MCF 10A (cell line): ENCODE data around the gene LHFPL3. TPM values are rescaled to one million over a fixed set of nuclear protein-coding genes. Genes with fewer than 3 reads are reported as not detected.

ENCODE experiments used
- BruUV-seq: library from RNA; stranded (reverse); fragments of 400-500 nt; replicated peaks from 2 replicates; lab custom pipeline; 2021; lab: Mats Ljungman, UMichigan
- CTCF ChIA-PET: fragments of 300-600 bp; sonication (Branson Sonifier 250); formaldehyde crosslinking; extraction: SDS; loops from one replicate; lab custom pipeline; 2021; ENCODE audit warnings: antibody characterized with exemption, inconsistent platforms; lab: Yijun Ruan, JAX
- POLR2A ChIA-PET: fragments of 300-600, 350-650 bp; sonication (Branson Sonifier 250); formaldehyde crosslinking; extraction: SDS; loops from one replicate; lab custom pipeline; 2020; ENCODE audit warnings: antibody characterized with exemption, inconsistent platforms; lab: Yijun Ruan, JAX
- DNase-seq: peaks from one replicate; pipeline ENCODE4 v3.0.0-alpha.2; 2018; ENCODE audit not compliant: unreplicated experiment
- H3K27ac Mint-ChIP-seq: one replicate; pipeline ENCODE4 v1.8.0; 2022; ENCODE audit warnings: mild to moderate bottlenecking, low read depth, mixed read lengths; ENCODE audit not compliant: unreplicated experiment
- H3K27me3 Mint-ChIP-seq: one replicate; pipeline ENCODE4 v1.8.0; 2022; ENCODE audit warnings: mixed read lengths; ENCODE audit not compliant: insufficient read depth, unreplicated experiment
- H3K36me3 Mint-ChIP-seq: one replicate; pipeline ENCODE4 v1.8.0; 2022; ENCODE audit warnings: mild to moderate bottlenecking, moderate library complexity, mixed read lengths; ENCODE audit not compliant: insufficient read depth, unreplicated experiment
- H3K4me1 Mint-ChIP-seq: one replicate; pipeline ENCODE4 v1.8.0; 2022; ENCODE audit warnings: mixed read lengths; ENCODE audit not compliant: insufficient read depth, unreplicated experiment
- H3K4me3 Mint-ChIP-seq: one replicate; pipeline ENCODE4 v1.8.0; 2022; ENCODE audit warnings: mild to moderate bottlenecking, moderate library complexity, mixed read lengths; ENCODE audit not compliant: unreplicated experiment
- H3K9me3 Mint-ChIP-seq: one replicate; pipeline ENCODE4 v1.8.0; 2022; ENCODE audit warnings: mixed read lengths; ENCODE audit not compliant: unreplicated experiment
- CTCF ChIP-seq: fragments of 200-600 bp; IDR thresholded peaks from one replicate; pipeline ENCODE4 v1.8.0; 2022; ENCODE audit warnings: antibody characterized with exemption, mild to moderate bottlenecking; ENCODE audit not compliant: unreplicated experiment
- intact Hi-C: fragments of 100-400 bp; cut with micrococcal nuclease; formaldehyde crosslinking; loops from 2 replicates; pipeline ENCODE4 v1.14.1; 2022
- total RNA-seq: library from RNA; stranded (reverse); gene quantifications from 2 replicates; pipeline ENCODE4 v1.2.3, GENCODE V29; 2022

Gene LHFPL3
- total RNA-seq, 1 experiment from 2014 or later: not detected

GRCh38 chr7:104772405-104773345 is 444.3 kb downstream of the LHFPL3 start:
- no peaks in the 10 kb centered on the region for H3K9me3 Mint-ChIP-seq
- H3K27ac Mint-ChIP-seq: no peak overlapping the region
- intact Hi-C loops: no loop called here
- no peak for TF ChIP-seq CTCF
- peaks cover 38% of the 10 kb centered on the region for H3K27me3 Mint-ChIP-seq
- H3K36me3 Mint-ChIP-seq: no peaks in the 10 kb centered on the region
- no peak overlapping the region for H3K4me3 Mint-ChIP-seq
- BruUV-seq: no TSS peak
- CTCF ChIA-PET: no interaction called here
- no peaks in the 10 kb centered on the region for H3K4me1 Mint-ChIP-seq
- DNase-seq: no peak
- POLR2A ChIA-PET: no interaction called here

- DNase-seq: no peak
- no peaks in the 10 kb centered on the region for H3K4me1 Mint-ChIP-seq
- H3K4me3 Mint-ChIP-seq: no peak overlapping the region
- ChIA-PET POLR2A (no interaction called here), CTCF (interaction anchor here (0.6 kb wide), 1 partner anchor 20 kb away, joined by 3 read pairs; no protein-coding TSS in a partner anchor)
- H3K36me3 Mint-ChIP-seq: no peaks in the 10 kb centered on the region
- H3K9me3 Mint-ChIP-seq: no peaks in the 10 kb centered on the region
- H3K27ac Mint-ChIP-seq: no peak overlapping the region
- TF ChIP-seq CTCF: no peak
- BruUV-seq: no TSS peak
- intact Hi-C loops: no loop called here
- peaks cover 31% of the 10 kb centered on the region for H3K27me3 Mint-ChIP-seq
Measured at GRCh38 chr7:104773796-104774195, 445.4 kb downstream of the LHFPL3 start.

GRCh38 chr7:104775531-104775930 is 447.1 kb downstream of the LHFPL3 start:
- no TSS peak for BruUV-seq
- CTCF ChIA-PET: no interaction called here
- POLR2A ChIA-PET: no interaction called here
- H3K36me3 Mint-ChIP-seq: no peaks in the 10 kb centered on the region
- peaks cover 20% of the 10 kb centered on the region for H3K27me3 Mint-ChIP-seq
- intact Hi-C loops: no loop called here
- no peak for DNase-seq
- no peaks in the 10 kb centered on the region for H3K4me1 Mint-ChIP-seq
- TF ChIP-seq CTCF: no peak
- no peaks in the 10 kb centered on the region for H3K9me3 Mint-ChIP-seq
- H3K4me3 Mint-ChIP-seq: no peak overlapping the region
- H3K27ac Mint-ChIP-seq: no peak overlapping the region

- H3K9me3 Mint-ChIP-seq: no peaks in the 10 kb centered on the region
- TF ChIP-seq CTCF: no peak
- no peaks in the 10 kb centered on the region for H3K4me1 Mint-ChIP-seq
- H3K27ac Mint-ChIP-seq: no peak overlapping the region
- BruUV-seq: no TSS peak
- no peak overlapping the region for H3K4me3 Mint-ChIP-seq
- H3K36me3 Mint-ChIP-seq: no peaks in the 10 kb centered on the region
- CTCF ChIA-PET: interaction anchor here (0.7 kb wide), 1 partner anchor 1386 kb away, joined by 3 read pairs; no protein-coding TSS in a partner anchor
- intact Hi-C loops: no loop called here
- POLR2A ChIA-PET: no interaction called here
- no peak for DNase-seq
- H3K27me3 Mint-ChIP-seq: peaks cover 4% of the 10 kb centered on the region
Measured at GRCh38 chr7:104777301-104777800, 448.9 kb downstream of the LHFPL3 start.
